HG03039 (cell line): ENCODE data around the gene BGLAP.

ENCODE experiments used
- ATAC-seq: cut with Tn5 transposase; IDR thresholded peaks from one replicate; pipeline ENCODE4 v1.9.1; 2021; ENCODE audit warnings: mild to moderate bottlenecking, moderate library complexity; ENCODE audit not compliant: unreplicated experiment

BGLAP gene

GRCh38 chr1:156251527-156251926 is 9.5 kb downstream of the BGLAP start:
- ATAC-seq, result no peak

- ATAC-seq, result no peak
Observed at GRCh38 chr1:156253634-156254033, 11.7 kb downstream of the BGLAP start.

- ATAC-seq, result no peak
Observed at GRCh38 chr1:156257711-156258110, 15.7 kb downstream of the BGLAP start.

GRCh38 chr1:156258859-156259258 is 16.9 kb downstream of the BGLAP start:
- no peak for ATAC-seq

- ATAC-seq, result no peak
Observed at GRCh38 chr1:156259805-156260204, 17.8 kb downstream of the BGLAP start.

- no peak for ATAC-seq
Observed at GRCh38 chr1:156260896-156261295, 18.9 kb downstream of the BGLAP start.

- no peak for ATAC-seq
Observed at GRCh38 chr1:156262461-156263287, 20.7 kb downstream of the BGLAP start.

- ATAC-seq, result no peak
Observed at GRCh38 chr1:156263288-156263655, 21.3 kb downstream of the BGLAP start.

- ATAC-seq, result no peak
Observed at GRCh38 chr1:156266051-156266450, 24.1 kb downstream of the BGLAP start.

- ATAC-seq, result no peak
Observed at GRCh38 chr1:156268336-156268735, 26.4 kb downstream of the BGLAP start.

GRCh38 chr1:156270314-156270713 is 28.3 kb downstream of the BGLAP start:
- ATAC-seq, result no peak

GRCh38 chr1:156276532-156276931 is 34.5 kb downstream of the BGLAP start:
- no peak for ATAC-seq

- no peak for ATAC-seq
Observed at GRCh38 chr1:156276966-156277381, 35.0 kb downstream of the BGLAP start.

- ATAC-seq, result no peak
Observed at GRCh38 chr1:156279837-156280236, 37.9 kb downstream of the BGLAP start.

GRCh38 chr1:156281281-156281680 is 39.3 kb downstream of the BGLAP start:
- ATAC-seq, result peak; percentile 31

GRCh38 chr1:156281693-156282478 is 39.9 kb downstream of the BGLAP start:
- no peak for ATAC-seq

GRCh38 chr1:156282479-156283222 is 40.7 kb downstream of the BGLAP start, which contains the start of gene SMG5:
SMG5 (minus strand) TSS chr1:156282825; CDS start chr1:156282680, 145 bp downstream.
- peak; percentile 65 for ATAC-seq

- ATAC-seq, result no peak
Observed at GRCh38 chr1:156283521-156283920, 41.5 kb downstream of the BGLAP start.

GRCh38 chr1:156284112-156284511 is 42.1 kb downstream of the BGLAP start, which contains the start of gene TMEM79:
TMEM79 (plus strand) TSS chr1:156284325; CDS start chr1:156285227, 902 bp downstream.
- ATAC-seq, result no peak

GRCh38 chr1:156284757-156285156 is 42.8 kb downstream of the BGLAP start:
- ATAC-seq, result no peak

- ATAC-seq, result no peak
Observed at GRCh38 chr1:156285437-156285836, 43.5 kb downstream of the BGLAP start.
